ENCODE results near the gene NTRK1. TPM values are rescaled to one million over a fixed set of nuclear protein-coding genes. Genes with fewer than 3 reads are reported as not detected.

NTRK1 gene
- total and polyA plus RNA-seq, 2 of the 13 experiments (the other 11 are each of a cell fraction or from before 2014, with no cell fraction given), result not detected

DNA sequence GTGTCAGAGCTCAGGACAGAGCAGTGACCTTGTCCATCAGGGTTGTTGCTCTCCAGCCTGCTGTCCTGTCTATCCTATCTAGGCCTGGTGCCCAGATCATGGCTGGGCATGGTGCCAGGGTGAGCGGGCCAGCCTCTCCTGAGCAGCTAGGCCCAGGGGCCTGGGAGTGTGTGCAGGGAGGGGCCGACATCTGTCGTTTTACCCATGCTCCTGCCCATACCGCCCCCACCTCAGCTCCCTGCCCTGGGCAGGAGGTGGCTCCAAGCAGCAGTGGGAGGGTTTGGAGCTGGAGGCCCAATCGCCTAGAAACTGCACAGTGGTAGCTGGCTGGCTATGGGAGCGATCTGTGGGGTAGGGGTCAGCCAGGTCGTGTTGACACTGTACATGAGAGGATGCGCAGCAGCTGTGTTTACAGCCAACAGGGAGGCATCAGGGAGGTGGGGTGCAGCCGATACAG, 8.2 kb upstream of the NTRK1 start (continued):
- TF ChIP-seq SOX6 (IDR thresholded peaks at IDR 0.05) (no peak), SOX6 (CRISPR knock-in tag; IDR thresholded peaks at IDR 0.05) (peak; percentile 19), HOXA3 (CRISPR knock-in tag; IDR thresholded peaks at IDR 0.05) (no peak), ZNF614 (CRISPR knock-in tag; IDR thresholded peaks at IDR 0.05; ENCODE audit: borderline replicate concordance) (no peak), RBAK (CRISPR knock-in tag; IDR thresholded peaks at IDR 0.05) (no peak), KDM1A (CRISPR knock-in tag; IDR thresholded peaks at IDR 0.05) (peak; percentile 38; the same call in 1 of the 2 replicates), ZNF619 (CRISPR knock-in tag; IDR thresholded peaks at IDR 0.05) (no peak), ZNF333 (CRISPR knock-in tag; IDR thresholded peaks at IDR 0.05; ENCODE audit: borderline replicate concordance) (no peak), ZHX2 (IDR thresholded peaks at IDR 0.05; ENCODE audit: low read depth) (no peak), ZHX2 (CRISPR knock-in tag; IDR thresholded peaks at IDR 0.05; ENCODE audit: borderline replicate concordance) (no peak), CAMTA2 (CRISPR knock-in tag; IDR thresholded peaks at IDR 0.05; ENCODE audit: borderline replicate concordance) (no peak), ZNF33B (CRISPR knock-in tag; IDR thresholded peaks at IDR 0.05) (no peak), FOXA1 (IDR thresholded peaks at IDR 0.05) (no peak), FOXA1 (CRISPR knock-in tag; IDR thresholded peaks at IDR 0.05) (peak; percentile 93), ZNF235 (CRISPR knock-in tag; IDR thresholded peaks at IDR 0.05; ENCODE audit: borderline replicate concordance) (no peak), ZFP37 (CRISPR knock-in tag; IDR thresholded peaks at IDR 0.05; ENCODE audit: borderline replicate concordance) (no peak), FOXK1 (CRISPR knock-in tag; IDR thresholded peaks at IDR 0.05; ENCODE audit: borderline replicate concordance, low read depth) (peak; percentile 54; the same call in 1 of the 2 replicates), FOXP1 (IDR thresholded peaks at IDR 0.05) (no peak), FOXP1 (CRISPR knock-in tag; IDR thresholded peaks at IDR 0.05) (peak; percentile 84), DNMT1 (CRISPR knock-in tag; IDR thresholded peaks at IDR 0.05) (no peak), ZNF83 (CRISPR knock-in tag; IDR thresholded peaks at IDR 0.05; ENCODE audit: borderline replicate concordance) (no peak), FOXA3 (CRISPR knock-in tag; IDR thresholded peaks at IDR 0.05) (peak; percentile 92), SMYD3 (CRISPR knock-in tag; IDR thresholded peaks at IDR 0.05) (no peak), ZFYVE20 (CRISPR knock-in tag; IDR thresholded peaks at IDR 0.05; ENCODE audit: borderline replicate concordance, low read depth) (no peak), ASH2L (IDR thresholded peaks at IDR 0.05; ENCODE audit: insufficient read length, low read depth, low read length) (no peak)
- TF ChIP-seq, protein P1, sequence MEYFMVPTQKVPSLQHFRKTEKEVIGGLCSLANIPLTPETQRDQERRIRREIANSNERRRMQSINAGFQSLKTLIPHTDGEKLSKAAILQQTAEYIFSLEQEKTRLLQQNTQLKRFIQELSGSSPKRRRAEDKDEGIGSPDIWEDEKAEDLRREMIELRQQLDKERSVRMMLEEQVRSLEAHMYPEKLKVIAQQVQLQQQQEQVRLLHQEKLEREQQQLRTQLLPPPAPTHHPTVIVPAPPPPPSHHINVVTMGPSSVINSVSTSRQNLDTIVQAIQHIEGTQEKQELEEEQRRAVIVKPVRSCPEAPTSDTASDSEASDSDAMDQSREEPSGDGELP (IDR thresholded peaks at IDR 0.05; ENCODE audit: borderline replicate concordance, low read depth), result peak; percentile 94
- TF ChIP-seq, protein P2, sequence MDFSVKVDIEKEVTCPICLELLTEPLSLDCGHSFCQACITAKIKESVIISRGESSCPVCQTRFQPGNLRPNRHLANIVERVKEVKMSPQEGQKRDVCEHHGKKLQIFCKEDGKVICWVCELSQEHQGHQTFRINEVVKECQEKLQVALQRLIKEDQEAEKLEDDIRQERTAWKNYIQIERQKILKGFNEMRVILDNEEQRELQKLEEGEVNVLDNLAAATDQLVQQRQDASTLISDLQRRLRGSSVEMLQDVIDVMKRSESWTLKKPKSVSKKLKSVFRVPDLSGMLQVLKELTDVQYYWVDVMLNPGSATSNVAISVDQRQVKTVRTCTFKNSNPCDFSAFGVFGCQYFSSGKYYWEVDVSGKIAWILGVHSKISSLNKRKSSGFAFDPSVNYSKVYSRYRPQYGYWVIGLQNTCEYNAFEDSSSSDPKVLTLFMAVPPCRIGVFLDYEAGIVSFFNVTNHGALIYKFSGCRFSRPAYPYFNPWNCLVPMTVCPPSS (IDR thresholded peaks at IDR 0.05), result no peak

Measured in HepG2 (cell line).